ENCODE results near the gene DLEU7. TPM values are rescaled to one million over a fixed set of nuclear protein-coding genes. Genes with fewer than 3 reads are reported as not detected.

The DLEU7 gene
- total RNA-seq, 1 experiment from 2014 or later, result 1.5 TPM

DNA sequence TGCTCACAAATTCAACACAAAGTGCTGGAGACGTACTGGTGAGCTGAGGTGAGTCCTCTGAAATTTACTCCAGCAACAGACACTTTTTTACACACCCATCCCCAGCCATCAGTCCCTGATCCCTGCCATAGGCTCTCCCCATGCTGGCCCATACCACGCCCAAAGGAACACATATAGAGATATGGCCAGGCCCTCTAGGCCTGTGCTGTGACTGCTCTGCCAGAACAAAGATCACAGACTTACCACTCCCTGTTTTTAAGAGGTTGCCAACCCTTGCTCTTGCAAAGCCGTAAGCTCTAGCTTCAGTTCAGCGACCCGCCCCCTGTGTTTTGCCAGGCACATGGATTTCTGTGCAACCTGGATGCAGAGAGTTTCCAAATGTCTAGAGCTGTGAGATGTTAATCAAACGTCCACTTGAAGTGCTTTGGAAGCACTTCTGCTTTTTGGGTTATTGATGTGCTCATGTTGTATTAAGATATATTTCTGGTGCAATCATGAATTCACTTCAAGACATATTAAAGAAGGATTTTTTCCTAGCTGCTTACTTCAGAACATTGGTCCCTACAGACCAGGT is 59.7 kb downstream of the DLEU7 start:
- Histone ChIP-seq H3K4ac (ENCODE audit: low read depth, low read length) (no peak overlapping the region), H2AFZ (ENCODE audit: low read length) (no peak overlapping the region), H2BK20ac (ENCODE audit: low read depth, low read length, poor library complexity, severe bottlenecking) (no peak overlapping the region), H2BK15ac (ENCODE audit: low read depth, low read length) (no peak overlapping the region), H3K23me2 (ENCODE audit: insufficient read length, low read depth, low read length, poor library complexity, severe bottlenecking) (no peaks in the 10 kb centered on the region), H3K27me3 (ENCODE audit: insufficient read depth, low read length) (no peaks in the 10 kb centered on the region), H2BK12ac (ENCODE audit: insufficient read length, low read depth, low read length) (no peak overlapping the region), H3K79me1 (ENCODE audit: insufficient read depth, low read depth, low read length, poor library complexity, severe bottlenecking) (no peaks in the 10 kb centered on the region), H3K4me2 (ENCODE audit: insufficient read depth, insufficient read length, low read length) (no peak overlapping the region), H2AK5ac (ENCODE audit: insufficient read length, low read length) (no peak overlapping the region), H3K14ac (ENCODE audit: insufficient read depth, low read length) (no peak overlapping the region), H3K4me1 (ENCODE audit: insufficient read depth, low read length) (peaks cover 6% of the 10 kb centered on the region; the same call in 1 of the 2 replicates), H2BK120ac (ENCODE audit: low read depth, low read length, poor library complexity, severe bottlenecking) (no peak overlapping the region), H3K9me3 (ENCODE audit: control insufficient read depth, low read depth, low read length) (no peaks in the 10 kb centered on the region), H3K23ac (ENCODE audit: insufficient read length, low read depth, low read length) (no peak overlapping the region), H4K91ac (ENCODE audit: insufficient read length, low read depth, low read length) (no peak overlapping the region), H4K5ac (ENCODE audit: insufficient read length, low read depth, low read length) (no peak overlapping the region), H3K27ac (ENCODE audit: insufficient read length, low read depth, low read length) (no peak overlapping the region), H2BK5ac (ENCODE audit: insufficient read length, low read length) (no peak overlapping the region), H3K79me2 (ENCODE audit: insufficient read depth, low read length) (no peaks in the 10 kb centered on the region), H3K18ac (ENCODE audit: insufficient read length, low read depth, low read length) (no peak overlapping the region), H4K8ac (replicated peaks; ENCODE audit: insufficient read length, low read depth, low read length) (no peak overlapping the region), H3K9ac (ENCODE audit: extremely low read depth, insufficient read length, low read length) (no peak overlapping the region), H3T11ph (ENCODE audit: low read length) (no peak overlapping the region), H4K20me1 (ENCODE audit: control insufficient read depth, insufficient read depth, insufficient read length) (no peaks in the 10 kb centered on the region), H3K56ac (ENCODE audit: insufficient read length, low read depth, low read length) (no peak overlapping the region)
- TF ChIP-seq CTCF (conservative IDR thresholded peaks at IDR 0.05), result no peak
- H3K27ac Mint-ChIP-seq, result no peak overlapping the region
- H3K4me3 Mint-ChIP-seq, result no peak overlapping the region
- H3K4me1 Mint-ChIP-seq, result peaks cover 16 to 20% of the 10 kb centered on the region in 2 experiments
- H3K36me3 Mint-ChIP-seq (ENCODE audit: insufficient read depth in 1 of 3, low read depth in 3 of 3), result no peaks in the 10 kb centered on the region
- no CpG with 5 or more reads among the region's 6 CpGs for WGBS (ENCODE audit: extremely low coverage, insufficient read length, low lambda C conversion rate)
- H3K27me3 Mint-ChIP-seq (ENCODE audit: low read depth), result peaks cover 5% of the 10 kb centered on the region
- H3K9me3 Mint-ChIP-seq, result no peaks in the 10 kb centered on the region
- DNase-seq, result no peak

All from H9 (cell line).